NCI-H1436 (cell line): ENCODE data around the gene EBPL.
A peak's percentile ranks its signal among the peaks of the same experiment; 100 is the strongest.
"Not testable (repeated sequence)": the region's sequence is repeated elsewhere in the genome, so short reads cannot be mapped to it uniquely, and the experiment has no call there.

ENCODE experiments used
- DNase-seq: peaks from one replicate; lab custom pipeline; 2025; lab: John Stamatoyannopoulos, UW

EBPL gene

DNA sequence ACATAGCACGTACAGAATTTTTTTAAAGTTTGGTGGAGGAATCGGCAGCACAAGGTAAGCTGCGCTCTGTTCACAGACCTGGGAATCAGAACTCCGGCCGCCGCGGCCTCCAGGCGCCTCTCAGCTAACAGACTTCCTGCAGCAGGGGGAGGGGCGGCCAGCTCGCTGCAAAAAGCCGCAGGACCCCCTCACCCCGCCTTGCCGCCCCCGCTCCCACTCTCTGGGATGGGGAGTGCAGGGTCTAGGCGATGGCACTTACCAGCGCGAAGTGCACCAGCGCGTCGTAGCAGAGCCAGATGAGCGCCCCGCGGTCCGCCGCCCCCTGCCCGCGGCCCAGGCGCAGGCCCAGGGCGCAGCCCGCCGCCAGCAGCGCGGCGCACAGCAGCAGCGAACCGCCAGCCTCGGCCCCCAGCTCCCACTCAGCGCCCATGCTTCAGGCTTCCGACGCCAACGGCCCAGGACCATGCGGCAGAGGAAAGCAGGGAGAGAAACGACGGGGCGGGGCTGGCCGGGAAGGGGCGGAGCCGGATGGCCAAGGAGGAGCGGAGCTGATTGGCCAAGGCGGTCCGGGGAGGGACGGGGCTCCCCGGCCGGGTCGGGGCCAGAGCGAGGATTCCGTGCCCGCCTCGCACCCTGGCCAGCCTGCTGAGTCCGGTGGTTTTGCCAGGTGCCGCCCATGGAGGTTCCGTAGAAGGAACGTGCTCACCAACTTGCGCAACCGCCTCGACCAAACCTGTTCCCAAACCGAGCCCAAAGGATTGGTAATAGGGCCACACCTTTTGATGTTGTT lies at the start of gene EBPL:
Gene EBPL, minus strand, starts transcription at position 492 of the 790 bp plus-strand sequence. Its CDS starts 62 bp downstream, at position 430.
- DNase-seq, result peak; percentile 76

DNA sequence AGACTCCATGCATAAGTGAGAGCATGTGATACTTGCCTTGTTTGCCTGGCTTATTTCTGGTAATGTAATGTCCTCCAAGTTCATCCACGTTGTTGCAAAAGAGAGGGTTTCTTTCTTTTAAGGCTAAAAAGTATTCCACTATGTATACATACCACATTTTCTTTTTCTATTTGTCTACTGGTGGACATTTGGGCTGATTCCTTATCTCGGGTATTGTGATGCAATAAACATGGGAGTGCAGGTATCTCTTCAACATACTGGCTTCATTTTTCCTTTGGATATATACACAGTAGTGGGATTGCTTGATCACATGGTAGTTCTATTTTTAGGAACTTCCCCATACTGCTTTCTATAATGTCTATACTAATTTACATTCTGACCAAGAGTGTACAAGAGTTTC lies 49.6 kb upstream of the EBPL start:
- DNase-seq, result no peak

DNA sequence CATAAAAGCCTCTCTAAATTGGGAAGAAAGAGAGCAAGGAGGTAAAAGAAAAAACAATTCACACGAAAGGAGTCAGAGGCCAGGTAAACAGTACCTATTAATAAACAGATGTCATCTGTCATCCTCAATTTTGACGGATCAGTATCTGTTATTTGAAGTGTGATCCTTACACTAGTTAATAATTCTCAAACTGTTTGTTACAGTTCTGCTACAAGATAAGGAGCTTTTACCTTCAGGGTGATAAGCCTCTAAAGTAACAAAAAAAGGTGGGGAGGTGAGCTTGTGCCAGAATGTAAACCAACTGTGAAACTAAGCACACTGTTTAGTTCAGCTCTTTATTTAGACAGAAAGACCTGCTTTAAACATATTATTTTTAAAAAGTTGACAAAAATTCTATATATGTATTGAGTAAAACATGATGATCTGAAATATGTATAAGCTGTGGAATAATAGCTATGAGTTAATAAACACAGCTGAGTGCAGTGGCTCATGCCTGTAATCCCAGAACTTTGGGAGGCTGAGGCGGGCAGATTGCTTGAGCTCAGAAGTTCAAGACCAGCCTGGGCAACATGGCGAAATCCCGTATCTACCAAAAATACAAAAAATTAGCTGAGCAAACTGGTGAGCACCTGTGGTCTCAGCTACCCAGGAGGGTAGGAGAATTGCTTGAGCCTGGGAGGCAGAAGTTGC lies 48.4 kb upstream of the EBPL start:
- DNase-seq, result no peak

DNA sequence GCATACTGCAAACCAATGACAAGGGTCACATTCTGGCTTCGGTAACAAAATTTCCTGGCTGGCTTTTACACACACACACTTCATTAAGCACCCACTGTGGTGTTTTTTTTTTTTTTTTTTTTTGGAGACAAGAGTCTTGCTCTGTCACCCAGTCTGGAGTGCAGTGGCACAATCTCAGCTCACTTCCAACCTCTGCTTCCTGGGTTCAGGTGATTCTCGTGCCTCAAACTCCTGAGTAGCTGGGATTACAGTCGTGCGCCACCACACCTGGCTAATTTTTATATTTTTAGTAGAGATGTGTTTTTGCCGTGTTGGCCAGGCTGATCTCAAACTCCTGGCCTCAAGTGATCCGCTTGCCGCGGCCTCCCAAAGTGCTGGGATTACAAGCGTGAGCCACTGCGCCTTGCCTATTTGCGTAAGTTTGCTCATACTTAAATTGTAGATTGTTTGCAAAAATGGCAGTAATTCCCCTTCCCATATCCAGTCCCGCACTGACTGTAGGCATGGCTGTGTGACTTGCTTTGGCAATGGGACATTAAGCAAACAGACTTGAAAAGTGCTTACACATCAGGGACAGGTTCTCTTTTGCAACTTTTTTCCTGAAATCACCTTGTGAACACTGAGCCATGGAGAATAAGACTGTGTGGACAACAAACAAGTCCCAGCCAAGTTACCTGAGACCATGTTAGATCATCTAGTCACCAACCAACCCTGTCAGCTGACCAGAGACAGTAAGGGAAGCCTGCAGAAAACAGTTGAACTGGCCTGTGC lies 42.1 kb upstream of the EBPL start:
- no peak for DNase-seq

DNA sequence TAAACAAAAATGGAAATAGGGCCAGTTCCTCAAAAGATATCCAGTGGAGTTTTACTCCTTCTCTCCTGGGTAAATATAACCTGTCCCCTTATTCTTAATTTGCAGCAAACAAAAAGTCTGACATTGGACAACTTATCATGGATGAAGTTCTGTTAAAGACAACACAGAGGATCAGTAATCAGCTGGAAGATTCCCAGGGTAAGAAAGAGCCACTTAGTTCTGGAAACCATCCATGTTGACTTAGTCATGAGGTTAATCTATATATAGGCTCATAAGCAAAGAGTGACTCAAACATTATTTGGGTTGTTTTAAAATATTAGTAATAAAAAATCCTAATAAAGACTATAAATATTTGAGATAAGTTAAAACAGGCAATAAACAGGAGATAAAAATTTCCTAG lies 40.5 kb upstream of the EBPL start:
- DNase-seq, result no peak

DNA sequence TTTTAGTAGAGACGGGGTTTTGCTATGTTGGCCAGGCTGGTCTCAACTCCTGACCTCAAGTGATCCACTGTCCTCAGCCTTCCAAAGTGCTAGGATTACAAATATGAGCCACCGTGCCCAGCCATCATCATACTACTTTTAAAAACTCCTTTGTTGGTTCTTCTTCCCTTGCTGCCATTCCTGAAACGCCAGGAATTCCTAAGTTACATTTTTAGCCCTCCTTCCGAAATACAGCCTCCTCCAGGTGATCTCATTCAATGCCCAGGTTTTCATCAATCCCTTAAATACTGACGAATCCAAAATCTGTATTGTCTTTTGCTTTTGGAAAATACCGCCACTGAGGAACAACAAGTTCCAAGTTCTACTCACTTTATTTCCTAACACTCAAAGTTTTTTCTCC lies 25.3 kb upstream of the EBPL start:
- no peak for DNase-seq

DNA sequence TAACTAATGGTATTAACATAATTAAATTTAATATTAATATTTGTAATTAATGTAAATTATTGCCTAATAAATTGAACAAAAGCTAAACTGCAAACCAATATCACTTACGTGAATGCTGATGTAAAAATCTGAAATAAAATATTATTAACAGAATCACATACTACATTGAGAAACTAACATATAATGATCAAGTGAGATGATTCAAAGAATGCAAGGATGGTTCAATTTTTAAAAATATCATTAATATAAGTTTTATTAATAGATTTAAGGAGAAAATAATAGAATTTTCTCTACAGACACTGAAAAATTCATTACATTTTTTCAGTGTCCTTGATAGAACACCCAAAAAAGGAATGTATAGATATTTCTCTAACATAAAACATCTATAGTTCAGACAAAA lies 23.5 kb upstream of the EBPL start:
- no peak for DNase-seq

DNA sequence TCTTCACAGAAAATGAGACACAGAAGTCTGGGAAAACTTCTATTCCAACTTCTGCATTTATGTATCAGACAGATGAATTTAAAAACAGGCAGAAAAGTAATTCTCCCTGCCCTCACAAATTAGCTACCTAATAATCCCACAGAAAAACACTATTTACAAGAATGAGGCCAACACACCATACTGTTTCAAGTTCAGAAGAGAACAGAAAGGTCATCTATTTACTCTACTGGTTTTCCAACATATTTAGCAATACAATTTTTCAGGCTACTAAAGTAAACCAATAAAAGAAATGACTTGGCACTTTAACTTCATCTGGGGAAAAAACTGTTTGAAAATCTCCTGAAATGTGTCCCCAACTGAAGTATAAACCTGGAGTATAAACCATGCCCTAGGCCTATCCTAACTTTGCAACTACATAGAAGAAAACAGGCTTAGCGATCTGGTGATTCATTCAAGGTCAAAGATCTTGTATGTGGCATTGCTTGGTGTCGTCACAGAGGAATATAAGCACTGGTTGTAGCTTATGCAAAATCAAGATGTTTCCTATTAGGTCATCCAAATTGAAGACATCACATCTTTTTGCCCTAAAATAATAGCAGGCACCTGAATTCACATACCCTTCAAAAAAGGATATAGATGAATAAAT lies 20.1 kb upstream of the EBPL start:
- no peak for DNase-seq

DNA sequence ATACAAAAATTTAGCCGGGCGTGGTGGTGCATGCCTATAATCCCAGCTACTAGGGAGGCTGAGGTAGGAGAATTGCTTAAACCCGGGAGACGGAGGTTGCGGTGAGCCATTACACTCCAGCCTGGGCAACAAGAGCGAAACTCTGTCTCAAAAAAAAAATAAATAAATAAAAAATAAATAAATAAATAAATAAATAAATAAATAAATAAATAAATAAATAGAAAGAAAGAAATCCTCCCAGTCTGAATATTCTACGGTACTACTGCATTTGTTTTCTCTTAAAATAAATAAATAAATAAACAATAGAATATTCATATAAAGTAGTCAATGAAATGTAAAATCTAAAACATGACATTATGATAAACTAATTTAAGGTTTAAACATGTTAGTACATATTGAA lies 13.0 kb upstream of the EBPL start:
- DNase-seq, result not testable (repeated sequence)

DNA sequence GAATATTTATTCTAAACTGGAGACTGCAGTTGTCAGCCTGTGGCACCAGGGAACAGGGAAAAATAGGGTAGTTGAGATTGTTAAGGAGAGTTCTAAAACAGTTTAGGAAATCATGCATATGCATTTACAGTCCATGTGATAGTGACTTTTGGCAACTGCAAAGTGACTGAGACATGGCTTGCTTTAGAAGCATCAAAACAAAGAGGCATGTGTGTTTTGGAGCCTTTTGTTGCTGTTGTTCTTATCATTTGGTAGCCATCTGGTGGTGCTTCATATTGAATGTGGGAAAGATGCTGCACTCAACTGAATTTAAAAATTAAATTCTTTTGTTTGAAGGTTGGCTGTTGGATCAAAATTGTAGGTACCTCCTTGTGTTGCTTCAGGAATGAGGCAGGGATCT lies 10.2 kb upstream of the EBPL start:
- DNase-seq, result no peak

DNA sequence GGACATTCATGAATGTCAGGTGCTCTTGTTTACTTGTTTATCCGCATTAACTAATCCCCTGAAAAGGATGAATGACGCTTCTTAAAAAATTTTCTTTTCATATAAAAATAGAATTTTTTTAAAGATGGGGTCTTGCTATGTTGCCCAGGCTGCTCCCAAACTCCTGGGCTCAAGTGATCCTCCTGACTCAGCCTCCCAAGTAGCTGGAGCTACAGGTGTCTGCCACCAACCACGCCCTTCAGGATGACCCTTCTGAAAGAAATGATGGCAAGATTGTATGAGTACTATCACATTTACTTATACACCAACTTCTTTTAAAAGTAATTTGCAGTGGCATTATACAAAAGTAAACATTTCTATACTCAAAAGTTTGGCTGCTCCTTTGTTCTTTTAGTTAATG lies 6.2 kb upstream of the EBPL start:
- no peak for DNase-seq

DNA sequence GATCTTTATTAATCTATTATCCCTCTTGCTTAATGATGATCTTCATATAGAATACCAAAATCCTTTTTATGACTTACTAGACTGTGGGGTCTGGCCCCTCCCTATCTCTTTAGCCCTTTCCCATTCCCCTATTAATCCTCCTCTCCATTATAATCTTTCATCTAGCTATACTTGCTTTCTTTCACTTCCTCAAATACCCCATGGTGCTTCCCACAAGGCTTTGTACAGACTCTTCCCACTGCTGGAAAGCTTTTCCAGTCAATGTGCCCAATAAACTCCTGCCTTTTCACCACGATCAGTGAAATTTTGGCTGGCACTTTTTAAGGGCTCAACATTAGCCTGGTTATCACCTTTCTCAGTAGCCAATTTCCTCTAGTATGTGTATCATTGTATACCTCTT lies 3.2 kb upstream of the EBPL start:
- DNase-seq, result no peak

DNA sequence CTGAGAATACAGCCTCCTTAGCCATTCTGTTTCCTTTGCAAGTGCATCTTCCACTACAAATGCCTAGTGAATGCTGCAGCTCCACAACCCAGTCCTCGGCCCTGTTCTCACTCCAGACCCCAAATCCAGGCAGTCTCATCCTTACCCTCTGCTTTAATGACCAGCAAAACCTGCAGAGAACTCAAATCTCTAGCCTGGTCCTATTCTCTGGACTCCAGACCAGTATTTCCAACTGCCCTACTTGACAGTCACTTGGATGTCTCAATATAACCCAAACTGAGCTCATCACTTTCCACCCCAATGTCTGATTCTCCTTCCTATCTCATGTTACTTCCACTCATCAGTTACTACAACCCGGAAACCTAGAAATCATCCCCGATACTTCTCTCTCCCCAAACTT lies 2.6 kb upstream of the EBPL start:
- no peak for DNase-seq

DNA sequence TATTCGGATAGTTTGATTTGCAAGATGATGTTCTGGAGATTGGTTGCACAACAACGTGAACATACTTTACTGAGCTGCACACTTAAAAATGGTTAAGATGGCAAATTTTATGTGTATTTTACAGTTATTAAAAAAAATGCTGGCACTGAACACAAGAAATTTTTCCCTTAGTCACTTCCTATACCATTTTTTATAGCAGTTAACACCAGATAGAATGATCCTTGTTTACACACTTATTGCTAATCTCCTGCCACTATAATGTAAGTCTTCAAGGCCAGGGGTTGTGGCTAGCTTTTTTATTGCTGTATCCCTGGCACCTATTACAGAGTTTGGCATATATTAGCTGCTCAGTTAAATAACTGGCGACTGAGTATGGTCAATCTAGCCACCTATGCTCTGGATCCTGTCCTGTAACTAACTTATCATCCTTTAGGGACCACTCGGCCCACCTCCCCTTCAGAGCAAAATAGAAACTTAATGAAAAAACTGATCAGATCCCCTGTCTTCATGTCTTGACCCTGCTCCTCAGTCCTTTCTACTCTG lies 2.0 kb upstream of the EBPL start:
- DNase-seq, result no peak

DNA sequence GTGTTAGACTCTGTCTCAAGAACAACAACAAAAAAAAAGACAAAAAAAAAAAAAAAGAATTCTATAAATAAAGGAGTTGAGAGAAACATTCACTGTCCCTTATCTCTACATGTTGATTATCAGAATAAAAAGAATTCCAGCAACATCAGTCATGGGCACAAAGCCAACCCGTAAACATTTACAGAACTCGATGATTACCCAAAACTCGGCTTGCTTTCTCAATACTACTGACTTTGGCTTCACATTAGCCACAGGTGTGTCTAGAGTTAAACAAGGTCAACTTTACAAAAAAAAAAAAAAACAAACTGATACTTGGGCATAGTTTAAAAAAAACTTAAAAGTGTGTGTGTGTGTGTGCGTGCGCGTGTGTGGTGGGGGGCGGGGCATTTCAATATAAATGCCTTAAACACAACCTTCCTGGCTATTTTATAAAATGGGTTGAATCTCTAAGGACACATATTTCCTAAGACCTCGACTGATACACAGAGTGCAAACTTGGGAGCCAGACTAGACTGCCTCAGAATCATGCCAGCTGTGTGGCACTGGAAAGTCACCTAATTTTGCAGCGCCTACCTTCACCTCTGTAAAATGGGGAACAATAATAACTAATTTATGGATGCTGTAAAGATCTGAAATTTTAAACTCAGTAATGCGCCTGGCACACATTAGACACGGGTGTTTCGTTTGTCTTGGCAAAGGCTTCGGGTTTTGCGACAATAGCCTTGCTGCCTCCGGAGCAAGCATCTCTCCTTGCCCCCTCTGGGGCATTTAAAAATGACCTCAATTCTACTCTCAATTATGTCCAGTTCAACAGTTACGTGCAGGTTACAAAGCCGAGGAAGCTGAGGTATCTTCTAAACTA lies 922 bp downstream of the EBPL start:
- DNase-seq, result no peak

DNA sequence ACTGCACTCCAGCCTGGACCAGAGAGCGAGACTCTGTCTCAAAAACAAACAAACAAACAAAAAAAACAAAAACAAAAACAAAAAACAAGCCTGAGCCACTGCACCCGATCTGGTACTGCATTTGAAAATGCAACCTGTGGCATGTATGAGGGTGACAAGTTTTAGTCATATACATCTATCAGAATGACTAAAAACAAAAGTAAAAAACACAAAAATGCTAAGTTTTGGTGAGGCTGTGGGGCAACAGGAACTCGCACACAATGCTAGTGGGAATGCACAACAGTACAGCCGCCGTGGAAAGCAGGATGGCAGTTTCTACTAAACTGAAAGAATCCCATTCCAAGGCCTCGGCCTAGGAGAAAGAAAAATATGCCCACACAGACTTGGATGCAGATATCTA lies 7.8 kb downstream of the EBPL start:
- DNase-seq, result no peak

DNA sequence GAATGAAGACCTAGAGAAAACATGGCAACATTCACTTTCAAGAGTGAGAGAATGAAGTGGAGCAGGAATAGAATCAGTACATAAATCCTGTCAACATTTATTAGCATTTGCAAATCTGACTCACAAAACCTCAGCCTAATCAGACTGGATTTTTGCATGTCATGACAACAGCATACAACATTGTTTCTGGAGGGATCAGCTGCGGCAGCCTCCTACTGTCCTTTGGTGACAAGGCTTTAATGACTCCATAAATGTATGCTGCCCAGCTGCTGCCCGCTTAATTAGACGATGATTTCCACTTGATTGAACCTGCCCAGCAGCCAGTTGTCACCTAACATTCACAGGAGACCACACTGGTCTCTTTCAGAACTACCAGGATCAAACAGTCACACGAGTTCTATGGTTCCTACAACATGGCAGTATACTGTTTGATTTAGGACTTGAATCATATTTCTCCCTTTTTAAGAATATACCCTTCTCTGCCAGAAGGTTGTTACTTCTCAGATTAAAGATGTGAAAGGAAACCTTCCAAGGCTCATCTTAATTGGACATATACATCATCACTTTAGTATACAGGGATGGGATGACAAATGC lies 9.3 kb downstream of the EBPL start:
- DNase-seq, result no peak

DNA sequence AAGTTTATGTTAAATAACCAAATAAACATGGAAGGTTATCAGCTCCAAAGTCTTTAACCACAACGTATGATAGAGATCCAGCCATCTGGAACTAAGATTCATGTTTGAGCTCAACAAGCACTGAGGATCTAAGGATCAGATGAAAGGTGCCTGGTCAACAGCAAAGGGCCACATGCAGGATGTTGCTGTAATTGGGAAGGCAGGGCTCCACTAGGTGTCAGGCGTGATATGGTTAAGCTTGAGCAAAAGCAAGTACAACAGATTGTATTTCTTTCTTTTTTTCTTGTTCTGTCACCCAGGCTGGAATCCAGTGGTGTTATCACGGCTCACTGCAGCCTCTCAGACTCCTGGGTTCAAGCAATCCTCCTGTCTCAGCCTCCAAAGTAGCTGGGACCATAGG lies 12.0 kb downstream of the EBPL start:
- DNase-seq, result no peak

DNA sequence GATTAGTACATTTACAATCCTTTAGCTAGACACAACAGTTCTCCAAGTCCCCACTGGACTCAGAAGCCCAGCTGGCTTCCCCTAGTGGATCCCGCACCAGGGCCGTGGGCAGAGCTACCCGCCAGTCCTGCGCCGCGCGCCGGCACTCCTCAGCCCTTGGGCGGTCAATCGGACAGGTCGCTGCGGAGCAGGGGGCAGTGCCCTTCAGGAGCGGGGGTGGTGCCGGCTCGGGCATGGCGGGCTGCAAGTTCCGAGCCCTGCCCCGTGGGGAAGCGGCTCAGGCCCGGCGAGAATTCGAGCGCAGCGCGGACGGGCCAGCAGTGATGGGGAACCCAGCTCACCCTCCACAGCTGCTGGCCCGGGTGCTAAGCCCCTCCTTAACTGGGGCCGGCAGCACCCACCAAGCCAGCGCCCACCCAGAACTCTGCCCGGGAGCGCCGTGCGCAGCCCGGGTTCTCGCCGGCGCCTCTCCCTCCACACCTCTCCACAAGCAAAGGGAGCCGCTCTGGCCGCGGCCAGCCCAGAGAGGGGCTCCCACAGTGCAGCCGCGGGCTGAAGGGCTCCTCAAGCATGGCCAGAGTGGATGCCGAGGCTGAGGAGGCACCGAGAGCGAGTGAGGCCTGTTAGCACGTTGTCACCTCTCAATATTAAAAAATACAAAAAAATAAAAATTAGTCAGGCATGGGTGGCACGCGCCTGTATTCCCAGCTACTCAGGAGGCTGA lies 12.9 kb downstream of the EBPL start:
- no peak for DNase-seq
